Measurements from ENCODE around the gene ACTN1.

Gene ACTN1

GRCh38 chr14:68891851-68892660 is 87.0 kb downstream of the ACTN1 start:
- Histone ChIP-seq H3K9me3 (ENCODE audit: insufficient read depth, low read length) (no peaks in the 10 kb centered on the region), H3K9ac (ENCODE audit: low read length) (no peak overlapping the region), H2AFZ (ENCODE audit: low read depth, low read length) (no peak overlapping the region), H3K4me3 (ENCODE audit: low read length) (no peak overlapping the region), H4K20me1 (ENCODE audit: insufficient read depth, low read length) (no peaks in the 10 kb centered on the region), H3K27ac (ENCODE audit: low read length) (no peak overlapping the region), H3K36me3 (replicated peaks; ENCODE audit: low read depth, low read length) (no peaks in the 10 kb centered on the region), H3K4me1 (ENCODE audit: low read length) (no peaks in the 10 kb centered on the region), H3K27me3 (ENCODE audit: low read depth, low read length) (no peaks in the 10 kb centered on the region), H3K79me2 (ENCODE audit: low read length) (no peaks in the 10 kb centered on the region), H3K4me2 (ENCODE audit: low read length) (no peak overlapping the region)
- TF ChIP-seq EZH2phosphoT487 (IDR thresholded peaks at IDR 0.05; ENCODE audit: low read depth) (no peak), CTCF (IDR thresholded peaks at IDR 0.05; ENCODE audit: low read depth, low read length) (no peak)

- no peak overlapping the region for H3K4me3 ChIP-seq (ENCODE audit: low read length)
- TF ChIP-seq EZH2phosphoT487 (IDR thresholded peaks at IDR 0.05; ENCODE audit: low read depth), result no peak
- no peak for TF ChIP-seq CTCF (IDR thresholded peaks at IDR 0.05; ENCODE audit: low read depth, low read length)
- H3K27ac ChIP-seq (ENCODE audit: low read length), result no peak overlapping the region
- no peaks in the 10 kb centered on the region for H3K36me3 ChIP-seq (replicated peaks; ENCODE audit: low read depth, low read length)
- no peaks in the 10 kb centered on the region for H4K20me1 ChIP-seq (ENCODE audit: insufficient read depth, low read length)
- no peak overlapping the region for H3K4me2 ChIP-seq (ENCODE audit: low read length)
- no peak overlapping the region for H2AFZ ChIP-seq (ENCODE audit: low read depth, low read length)
- no peaks in the 10 kb centered on the region for H3K4me1 ChIP-seq (ENCODE audit: low read length)
- no peaks in the 10 kb centered on the region for H3K27me3 ChIP-seq (ENCODE audit: low read depth, low read length)
- H3K9ac ChIP-seq (ENCODE audit: low read length), result no peak overlapping the region
- H3K79me2 ChIP-seq (ENCODE audit: low read length), result no peaks in the 10 kb centered on the region
- no peaks in the 10 kb centered on the region for H3K9me3 ChIP-seq (ENCODE audit: insufficient read depth, low read length)
These were observed 88.8 kb downstream of the ACTN1 start for GRCh38 chr14:68890173-68890931.

- H3K9me3 ChIP-seq (ENCODE audit: insufficient read depth, low read length), result no peaks in the 10 kb centered on the region
- no peak overlapping the region for H3K27ac ChIP-seq (ENCODE audit: low read length)
- H3K4me1 ChIP-seq (ENCODE audit: low read length), result no peaks in the 10 kb centered on the region
- H3K9ac ChIP-seq (ENCODE audit: low read length), result no peak overlapping the region
- H3K36me3 ChIP-seq (replicated peaks; ENCODE audit: low read depth, low read length), result no peaks in the 10 kb centered on the region
- no peak overlapping the region for H2AFZ ChIP-seq (ENCODE audit: low read depth, low read length)
- no peaks in the 10 kb centered on the region for H3K79me2 ChIP-seq (ENCODE audit: low read length)
- H4K20me1 ChIP-seq (ENCODE audit: insufficient read depth, low read length), result no peaks in the 10 kb centered on the region
- TF ChIP-seq EZH2phosphoT487 (IDR thresholded peaks at IDR 0.05; ENCODE audit: low read depth) (no peak), CTCF (IDR thresholded peaks at IDR 0.05; ENCODE audit: low read depth, low read length) (no peak)
- H3K4me2 ChIP-seq (ENCODE audit: low read length), result no peak overlapping the region
- H3K27me3 ChIP-seq (ENCODE audit: low read depth, low read length), result no peaks in the 10 kb centered on the region
- H3K4me3 ChIP-seq (ENCODE audit: low read length), result no peak overlapping the region
These were observed 90.2 kb downstream of the ACTN1 start for GRCh38 chr14:68888883-68889282.
